Activated CD8-positive, alpha-beta memory T cell treated with anti-CD3 and anti-CD28 coated beads for 48 hours (primary cell): ENCODE data around the gene FBXW4.
A peak's percentile ranks its signal among the peaks of the same experiment; 100 is the strongest.

Experiments used
- DNase-seq, 3 experiments: peaks; one replicate each; pipeline ENCODE4 v3.0.0-alpha.2; 2020; ENCODE audit warnings: low read depth in 2 of 3, low spot score in 2 of 3

The FBXW4 gene

GRCh38 chr10:101587725-101588653, 107.0 kb downstream of the FBXW4 start, which contains the start of the genes DPCD and POLL:
Gene DPCD (plus strand): TSS chr10:101588321. CDS start chr10:101588337, 16 bp downstream.
Gene POLL (minus strand): TSS chr10:101588257. CDS start chr10:101587360, 897 bp downstream.
- peak; percentile 78 to 89 (median 87) for DNase-seq

- DNase-seq, result no peak
Observed at GRCh38 chr10:101585841-101586240, 109.1 kb downstream of the FBXW4 start.

GRCh38 chr10:101580486-101581399, 114.2 kb downstream of the FBXW4 start:
- no peak for DNase-seq

- no peak for DNase-seq
Observed at GRCh38 chr10:101579516-101579870, 115.5 kb downstream of the FBXW4 start.

GRCh38 chr10:101578803-101579515, 116.0 kb downstream of the FBXW4 start:
- no peak for DNase-seq

- DNase-seq, result no peak
Observed at GRCh38 chr10:101578192-101578591, 116.8 kb downstream of the FBXW4 start.

- no peak for DNase-seq
Observed at GRCh38 chr10:101577121-101577871, 117.7 kb downstream of the FBXW4 start.

- DNase-seq, result no peak
Observed at GRCh38 chr10:101576211-101576863, 118.6 kb downstream of the FBXW4 start.

GRCh38 chr10:101575580-101576210, 119.3 kb downstream of the FBXW4 start:
- DNase-seq, result no peak

GRCh38 chr10:101575091-101575490, 119.9 kb downstream of the FBXW4 start:
- DNase-seq, result no peak

- DNase-seq, result no peak
Observed at GRCh38 chr10:101573885-101574753, 120.9 kb downstream of the FBXW4 start.

GRCh38 chr10:101572785-101573184, 122.2 kb downstream of the FBXW4 start:
- DNase-seq, result no peak

- DNase-seq, result no peak
Observed at GRCh38 chr10:101572126-101572525, 122.8 kb downstream of the FBXW4 start.

- DNase-seq, result no peak
Observed at GRCh38 chr10:101571271-101571925, 123.6 kb downstream of the FBXW4 start.

GRCh38 chr10:101570428-101571270, 124.3 kb downstream of the FBXW4 start:
- DNase-seq, result no peak

- DNase-seq, result peak; percentile 66 to 88 (median 84)
Observed at GRCh38 chr10:101569622-101570427, 125.1 kb downstream of the FBXW4 start.
